ENCODE data around the gene ECPAS.
"Not testable (repeated sequence)": the region's sequence is repeated elsewhere in the genome, so short reads cannot be mapped to it uniquely, and the experiment has no call there.

ECPAS gene

GRCh38 chr9:111360881-111361280 is 123.3 kb downstream of the ECPAS start:
- Mint-ChIP-seq H3K4me1 (no peaks in the 10 kb centered on the region), H3K9me3 (no peaks in the 10 kb centered on the region), H3K4me3 (no peak overlapping the region), H3K27me3 (no peaks in the 10 kb centered on the region), H3K36me3 (peaks cover 25% of the 10 kb centered on the region), H3K27ac (no peak overlapping the region)

GRCh38 chr9:111356481-111357244 is 127.5 kb downstream of the ECPAS start:
- no peak overlapping the region for H3K4me3 Mint-ChIP-seq
- peaks cover 1% of the 10 kb centered on the region for H3K27me3 Mint-ChIP-seq
- H3K4me1 Mint-ChIP-seq: no peaks in the 10 kb centered on the region
- no peak overlapping the region for H3K27ac Mint-ChIP-seq
- peaks cover 6% of the 10 kb centered on the region for H3K36me3 Mint-ChIP-seq
- no peaks in the 10 kb centered on the region for H3K9me3 Mint-ChIP-seq

GRCh38 chr9:111352545-111352944 is 131.6 kb downstream of the ECPAS start:
- H3K27ac Mint-ChIP-seq: no peak overlapping the region
- no peak overlapping the region for H3K4me3 Mint-ChIP-seq
- H3K9me3 Mint-ChIP-seq: peaks cover 3% of the 10 kb centered on the region

GRCh38 chr9:111350556-111350955 is 133.6 kb downstream of the ECPAS start:
- H3K27ac Mint-ChIP-seq: no peak overlapping the region
- peaks cover 4% of the 10 kb centered on the region for H3K9me3 Mint-ChIP-seq
- no peaks in the 10 kb centered on the region for H3K4me1 Mint-ChIP-seq
- H3K4me3 Mint-ChIP-seq: no peak overlapping the region
- H3K36me3 Mint-ChIP-seq: peaks cover 1% of the 10 kb centered on the region
- H3K27me3 Mint-ChIP-seq: peaks cover 6% of the 10 kb centered on the region

More at GRCh38 chr9:111352545-111352944, 131.6 kb downstream of the ECPAS start:
- no peaks in the 10 kb centered on the region for H3K36me3 Mint-ChIP-seq
- H3K27me3 Mint-ChIP-seq: peaks cover 5% of the 10 kb centered on the region
- no peaks in the 10 kb centered on the region for H3K4me1 Mint-ChIP-seq

GRCh38 chr9:111349766-111350165 is 134.4 kb downstream of the ECPAS start:
- Mint-ChIP-seq H3K36me3 (peaks cover 1% of the 10 kb centered on the region), H3K4me1 (no peaks in the 10 kb centered on the region), H3K9me3 (peaks cover 4% of the 10 kb centered on the region)

GRCh38 chr9:111348821-111349271 is 135.3 kb downstream of the ECPAS start:
- Mint-ChIP-seq H3K9me3 (peaks cover 4% of the 10 kb centered on the region), H3K36me3 (peaks cover 1% of the 10 kb centered on the region), H3K27me3 (peaks cover 10% of the 10 kb centered on the region), H3K27ac (no peak overlapping the region), H3K4me3 (no peak overlapping the region), H3K4me1 (no peaks in the 10 kb centered on the region)

More at GRCh38 chr9:111349766-111350165, 134.4 kb downstream of the ECPAS start:
- Mint-ChIP-seq H3K27me3 (peaks cover 6% of the 10 kb centered on the region), H3K27ac (no peak overlapping the region), H3K4me3 (no peak overlapping the region)

GRCh38 chr9:111334318-111334863 is 149.8 kb downstream of the ECPAS start:
- not testable (repeated sequence) for H3K4me3 Mint-ChIP-seq, H3K9me3 Mint-ChIP-seq, H3K27ac Mint-ChIP-seq, H3K36me3 Mint-ChIP-seq
- Mint-ChIP-seq H3K27me3 (peaks cover 14% of the 10 kb centered on the region), H3K4me1 (peaks cover 23% of the 10 kb centered on the region)

- no peaks in the 10 kb centered on the region for H3K36me3 Mint-ChIP-seq
- H3K27ac Mint-ChIP-seq: no peak within 1 kb of the TSS
- H3K4me1 Mint-ChIP-seq: peaks cover 16% of the 10 kb centered on the region
- H3K9me3 Mint-ChIP-seq: no peaks in the 10 kb centered on the region
- no peak within 1 kb of the TSS for H3K4me3 Mint-ChIP-seq
- H3K27me3 Mint-ChIP-seq: peaks cover 8% of the 10 kb centered on the region
These were observed 154.1 kb downstream of the ECPAS start, which contains the start of gene OR2K2 for GRCh38 chr9:111330124-111330523. TSS of gene OR2K2 (minus strand) at chr9:111330224. CDS start at chr9:111328433, 1,791 bp downstream.

- H3K4me1 Mint-ChIP-seq: no peaks in the 10 kb centered on the region
- H3K36me3 Mint-ChIP-seq: no peaks in the 10 kb centered on the region
- H3K4me3 Mint-ChIP-seq: no peak overlapping the region
- peaks cover 18% of the 10 kb centered on the region for H3K27me3 Mint-ChIP-seq
- peaks cover 5% of the 10 kb centered on the region for H3K9me3 Mint-ChIP-seq
- H3K27ac Mint-ChIP-seq: no peak overlapping the region
These were observed 163.6 kb downstream of the ECPAS start for GRCh38 chr9:111320631-111321030.

- no peaks in the 10 kb centered on the region for H3K4me1 Mint-ChIP-seq
- peaks cover 11% of the 10 kb centered on the region for H3K27me3 Mint-ChIP-seq
- no peak overlapping the region for H3K27ac Mint-ChIP-seq
- peaks cover 1% of the 10 kb centered on the region for H3K9me3 Mint-ChIP-seq
- no peaks in the 10 kb centered on the region for H3K36me3 Mint-ChIP-seq
- H3K4me3 Mint-ChIP-seq: no peak overlapping the region
These were observed 167.4 kb downstream of the ECPAS start for GRCh38 chr9:111316796-111317195.

All from activated naive CD4-positive, alpha-beta T cell treated with anti-CD3 and anti-CD28 coated beads, Interleukin-2, amount 50 U/mL, for 24 hours (primary cell).